Right lung (tissue), 5 donors: ENCODE measurements around the gene MPO. TPM values are rescaled to one million over a fixed set of nuclear protein-coding genes. Genes with fewer than 3 reads are reported as not detected.

Experiments used
- DNase-seq, 2 donors: peaks; one replicate each; pipeline ENCODE4 v3.0.0-alpha.2; 2013
- polyA plus RNA-seq, 5 donors: library from polyadenylated mRNA; unstranded; fragments of 120-200 nt; gene quantifications; one replicate each; pipeline versions ENCODE4 v1.2.1 to v1.2.3, GENCODE V29; 2013; ENCODE audit warnings: inconsistent platforms in 1 of 5, low replicate concordance in 1 of 5; ENCODE audit not compliant: insufficient read length in 5 of 5, insufficient read depth in 1 of 5

Gene MPO
- polyA plus RNA-seq, 5 donors = 5.7 to 16.2 (median 8.2) TPM

GRCh38 chr17:58307468-58308172, 26.9 kb upstream of the MPO start:
- no peak for DNase-seq

GRCh38 chr17:58306131-58306951, 25.6 kb upstream of the MPO start:
- DNase-seq = no peak

DNA sequence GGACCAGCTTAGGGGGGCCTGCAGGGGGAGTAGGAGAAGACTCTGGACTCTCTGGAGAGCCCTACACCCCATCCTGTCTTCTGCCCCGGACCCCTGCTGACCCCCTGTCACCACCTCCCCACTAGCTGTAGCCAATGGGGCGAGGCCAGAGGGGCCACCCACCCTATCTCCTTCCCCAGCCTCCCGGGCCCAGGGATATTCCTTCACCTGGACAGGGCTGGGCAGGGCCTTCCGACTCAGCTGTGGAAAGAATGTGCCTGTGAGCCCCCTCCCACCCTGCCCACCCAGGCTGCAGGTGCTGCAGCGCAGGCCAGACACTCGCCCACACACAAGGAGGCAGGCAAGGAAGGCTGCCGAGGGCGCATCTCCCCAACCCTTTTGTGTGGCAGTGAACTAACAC, 24.9 kb upstream of the MPO start:
- no peak for DNase-seq

DNA sequence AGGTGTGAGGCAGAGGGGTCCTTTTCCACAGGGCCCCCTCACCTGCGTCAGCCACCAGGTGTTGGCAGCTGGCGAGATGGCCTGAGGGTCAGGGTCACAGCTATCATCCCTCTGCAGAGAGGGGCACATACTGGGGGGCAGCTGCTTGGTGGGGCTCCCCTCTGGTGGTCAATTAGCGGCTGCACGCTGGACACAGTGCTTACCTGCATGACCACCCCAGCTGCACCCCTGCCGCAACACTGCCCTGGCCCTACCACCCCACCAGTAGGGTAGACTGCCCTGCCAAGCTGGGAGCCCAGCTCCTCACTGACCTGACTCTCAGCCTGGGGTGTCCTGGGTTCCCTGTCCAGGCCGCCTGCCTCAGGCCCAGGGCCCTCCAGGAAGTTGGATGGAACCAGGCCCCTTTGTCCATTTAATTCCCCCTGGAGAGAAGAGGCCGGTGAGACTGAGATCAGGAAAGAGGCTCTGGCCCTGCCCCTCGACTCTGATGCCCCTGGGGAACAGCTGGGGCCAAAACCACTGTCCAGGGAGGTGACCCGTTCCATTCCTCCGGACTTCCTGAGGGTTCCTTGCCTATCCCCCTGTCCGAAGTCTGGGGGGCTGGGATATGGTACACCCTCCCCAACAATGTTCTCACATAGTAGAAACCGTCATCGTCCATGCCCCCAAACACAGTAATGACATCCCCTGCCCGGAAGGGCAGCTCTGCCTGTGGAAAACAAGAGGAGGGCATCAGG, 24.2 kb upstream of the MPO start:
- DNase-seq = no peak

DNA sequence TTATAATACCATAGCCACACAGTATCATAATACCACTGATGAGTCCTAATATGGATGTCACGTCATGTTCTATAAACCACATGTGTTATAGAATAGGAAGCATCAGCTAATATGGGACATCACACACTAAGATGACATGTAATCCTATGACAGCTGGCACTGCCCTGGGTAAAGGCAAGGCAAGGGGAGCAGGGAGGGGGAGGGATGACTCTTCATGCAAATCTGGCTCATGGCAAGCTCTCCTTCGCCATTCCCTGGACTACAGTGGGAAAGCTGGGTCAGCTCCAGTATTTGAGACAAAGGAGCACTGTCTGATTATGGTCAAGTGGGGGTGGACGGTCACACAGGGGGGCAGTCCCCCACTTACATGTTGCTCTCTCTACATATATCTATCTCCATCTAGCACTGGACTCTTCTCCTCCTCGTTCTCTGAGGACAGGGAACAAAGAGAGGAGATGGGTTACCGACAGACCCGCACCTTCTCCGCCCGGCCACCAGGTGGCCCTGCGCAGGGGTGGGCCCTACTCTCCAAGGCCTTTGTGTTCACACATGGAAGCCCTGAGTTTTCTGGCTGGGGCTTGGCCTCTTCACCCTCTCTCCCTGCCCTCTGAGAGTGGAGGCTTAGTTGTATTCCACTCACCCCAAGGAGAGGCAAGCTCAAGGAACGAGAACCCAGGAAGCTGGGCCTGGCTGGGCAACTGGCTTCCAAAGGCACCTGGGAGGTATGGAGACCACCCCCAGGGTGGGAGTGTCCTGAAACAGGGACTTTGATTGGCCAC, 23.4 kb upstream of the MPO start:
- no peak for DNase-seq

DNA sequence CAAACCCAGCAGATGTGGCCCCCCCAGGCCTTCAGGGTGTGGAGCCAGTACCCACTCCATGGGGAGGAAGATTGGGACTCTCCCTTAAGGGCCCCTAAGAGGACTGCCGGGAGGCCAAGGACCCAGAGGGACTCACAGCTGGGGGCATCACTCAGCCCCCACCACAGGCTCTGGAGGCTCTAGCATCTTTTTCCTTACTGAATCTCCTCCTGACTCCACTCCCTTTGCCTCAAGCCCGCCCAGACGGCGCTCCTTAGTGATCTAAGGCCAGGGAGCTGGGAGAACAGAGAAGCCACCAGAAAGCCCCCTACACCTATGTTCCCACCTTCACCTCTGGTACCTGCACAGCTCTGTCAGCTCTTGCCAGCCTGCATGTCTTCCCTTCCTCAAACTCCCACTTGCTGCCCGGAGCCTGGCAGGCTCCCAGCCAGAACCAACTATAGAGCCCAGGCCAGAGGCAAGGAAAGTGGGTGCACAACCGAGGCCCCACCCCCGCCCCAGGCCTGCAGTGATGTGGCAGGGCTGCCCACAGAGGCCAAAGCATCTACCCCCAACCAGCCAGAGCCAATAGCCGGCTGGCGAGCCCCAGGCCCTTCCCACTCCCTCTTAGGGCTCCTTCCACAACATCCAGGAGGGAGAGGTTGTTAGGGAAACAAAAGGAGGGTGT, 22.3 kb upstream of the MPO start:
- no peak for DNase-seq

DNA sequence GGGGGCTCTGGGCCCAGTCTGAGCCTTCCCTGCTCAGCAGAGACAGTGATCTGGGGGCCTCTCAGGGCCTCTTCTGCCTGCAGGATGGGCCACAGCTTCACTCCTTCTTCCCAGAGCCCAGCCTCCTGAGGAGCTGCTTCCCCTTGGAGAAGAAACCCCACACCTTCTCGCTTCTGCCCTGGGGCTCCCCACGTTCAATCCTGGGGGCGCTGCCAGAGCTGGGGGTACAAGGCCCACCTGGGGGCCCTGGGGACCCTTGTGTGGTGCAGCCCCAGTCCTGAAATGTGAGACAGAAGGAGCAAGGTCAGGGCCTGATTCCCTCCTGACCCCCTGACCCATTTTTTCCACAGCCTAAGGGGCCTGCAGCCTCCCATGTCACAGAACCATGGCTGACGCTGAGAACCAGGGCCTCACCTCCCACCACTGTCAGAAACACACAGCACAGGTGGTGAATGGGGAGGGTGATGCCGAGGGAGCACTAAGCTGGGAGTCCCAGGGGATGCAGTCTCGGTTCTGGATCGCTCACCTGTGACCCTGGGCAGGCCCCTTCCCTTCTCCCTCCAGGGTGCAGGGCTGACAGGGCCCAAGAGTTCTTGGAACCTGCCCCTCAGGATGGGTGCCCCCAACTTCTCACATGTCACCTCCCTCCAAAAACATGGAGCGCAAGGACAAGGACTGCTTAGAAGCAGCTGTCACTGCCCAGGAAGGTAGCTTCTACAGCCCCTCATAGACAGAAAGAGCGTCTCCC, 21.6 kb upstream of the MPO start:
- no peak for DNase-seq

GRCh38 chr17:58301504-58302150, 20.9 kb upstream of the MPO start:
- no peak for DNase-seq

DNA sequence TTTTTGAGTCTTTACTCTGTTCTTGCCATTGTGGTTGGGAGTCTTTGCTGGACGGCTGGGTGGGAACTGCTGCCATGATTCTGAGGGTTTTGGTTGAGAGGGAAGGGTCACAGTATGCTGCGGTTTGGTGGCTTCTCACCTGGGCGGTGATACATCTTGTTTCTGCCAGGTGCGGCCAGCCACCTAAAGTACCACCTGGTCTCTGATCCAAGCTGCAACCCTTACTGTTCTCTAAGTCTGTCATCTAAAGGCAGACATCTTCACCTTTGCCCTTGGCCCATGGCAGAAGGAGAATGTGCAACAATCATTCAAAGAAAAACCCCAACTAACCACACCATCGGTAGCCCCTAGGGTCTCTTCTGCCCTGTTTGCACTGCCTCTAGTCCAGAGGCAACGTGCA, 19.6 kb upstream of the MPO start:
- no peak for DNase-seq

DNA sequence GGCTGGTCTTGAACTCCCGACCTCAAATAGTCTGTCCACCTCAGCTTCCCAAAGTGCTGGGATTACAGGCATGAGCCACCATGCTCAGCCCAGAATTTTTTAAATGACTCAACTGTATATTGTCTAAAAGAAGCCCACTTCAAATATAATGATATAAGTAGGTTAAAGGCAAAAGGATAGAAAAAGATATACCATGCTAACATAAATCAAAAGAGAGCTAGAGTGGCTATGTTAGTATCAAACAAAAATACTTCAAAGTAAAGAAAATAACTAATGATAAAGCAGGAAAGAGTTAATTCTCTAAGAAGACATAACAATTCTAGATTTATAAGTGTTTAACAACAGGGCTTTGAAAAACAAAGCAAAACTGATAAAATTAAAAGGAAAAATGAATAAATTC, 13.3 kb upstream of the MPO start:
- no peak for DNase-seq

DNA sequence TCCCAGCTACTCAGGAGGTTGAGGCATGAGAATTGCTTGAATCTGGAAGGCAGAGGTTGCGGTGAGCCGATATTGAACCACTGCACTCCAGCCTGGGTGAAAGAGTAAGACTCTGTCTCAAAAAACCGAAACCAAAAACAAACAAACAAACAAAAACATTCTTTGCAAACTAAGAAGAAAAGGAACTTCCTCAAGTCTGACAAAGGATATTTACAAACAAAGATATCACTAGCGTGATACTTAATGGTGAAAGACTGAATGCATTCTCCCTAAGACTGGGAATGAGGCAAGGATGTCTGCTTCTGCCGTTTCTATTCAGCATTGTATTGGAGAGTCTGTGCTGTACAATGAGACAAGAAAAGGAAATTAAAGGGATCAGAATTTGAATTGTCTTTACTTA, 10.5 kb upstream of the MPO start:
- no peak for DNase-seq

- no peak for DNase-seq
Observed at GRCh38 chr17:58289869-58290268, 9.1 kb upstream of the MPO start.

GRCh38 chr17:58285422-58285810, 4.7 kb upstream of the MPO start:
- no peak for DNase-seq

- no peak for DNase-seq
Observed at GRCh38 chr17:58284613-58285421, 4.1 kb upstream of the MPO start.

GRCh38 chr17:58283674-58284612, 3.2 kb upstream of the MPO start:
- DNase-seq = no peak

DNA sequence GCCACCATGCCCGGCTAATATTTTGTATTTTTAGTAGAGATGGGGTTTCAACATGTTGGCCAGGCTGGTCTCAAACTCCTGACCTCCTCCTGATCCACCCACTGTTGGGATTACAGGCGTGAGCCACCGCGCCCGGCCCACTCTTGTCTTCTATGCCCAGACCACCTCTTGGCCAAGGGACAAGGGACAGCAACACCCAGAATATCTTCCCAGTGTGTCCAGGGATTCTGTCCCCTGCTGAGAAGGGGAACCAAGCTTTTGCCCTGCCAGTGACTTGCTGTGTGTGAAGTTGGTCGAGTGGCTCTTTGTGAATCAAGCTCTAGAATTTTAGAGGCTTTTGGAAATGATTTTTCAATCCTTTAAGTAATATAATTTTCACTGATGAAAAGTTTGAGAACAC, 1.7 kb upstream of the MPO start:
- no peak for DNase-seq

- no peak for DNase-seq
Observed at GRCh38 chr17:58281511-58282011, 826 bp upstream of the MPO start.
